Endothelial cell of umbilical vein (primary cell): ENCODE results near the gene TSPAN5. TPM values are rescaled to one million over a fixed set of nuclear protein-coding genes. Genes with fewer than 3 reads are reported as not detected.

Experiments
- BruUV-seq: library from RNA; stranded (reverse); fragments of 400-500 nt; replicated peaks from 2 replicates; lab custom pipeline; 2021; lab: Mats Ljungman, UMichigan
- CTCF ChIA-PET: fragments of 300-600, 350-600 bp; sonication (Branson Sonifier 250); formaldehyde crosslinking; loops from one replicate; lab custom pipeline; 2021; ENCODE audit warnings: antibody characterized with exemption, inconsistent platforms; lab: Charles Lee
- POLR2A ChIA-PET: fragments of 300-600, 350-600 bp; sonication (Branson Sonifier 250); formaldehyde crosslinking; loops from one replicate; lab custom pipeline; 2021; ENCODE audit warnings: antibody characterized with exemption, inconsistent platforms; lab: Charles Lee
- DNase-seq: peaks from one replicate; pipeline ENCODE4 v3.0.0-alpha.2; 2011; ENCODE audit warnings: low read depth, low spot score
- FAIRE-seq: peaks from 2 replicates; lab custom pipeline; 2011; peaks lifted over from hg19 to GRCh38; lab: Jason Lieb, UNC
- H2AFZ ChIP-seq: 2 replicates; pipeline ENCODE4 v1.6.0; 2012; ENCODE audit warnings: low read depth, low read length, control low read depth, inconsistent platforms
- H3K27ac ChIP-seq: 2 replicates; pipeline ENCODE4 v1.5.1; 2011; ENCODE audit warnings: low read depth, mild to moderate bottlenecking, control low read depth, low read length, moderate library complexity; ENCODE audit not compliant: insufficient read depth
- H3K27me3 ChIP-seq, 2 experiments: 2 replicates each; pipeline versions ENCODE4 v1.6.0 to v1.6.1; 2011; ENCODE audit warnings: low read length in 2 of 2, mixed read lengths in 1 of 2; ENCODE audit not compliant: control insufficient read depth in 2 of 2, insufficient read depth in 2 of 2
- H3K36me3 ChIP-seq, 2 experiments: 2 replicates in 1 of 2; 3 replicates in 1 of 2; pipeline ENCODE4 v1.5.1; 2011; ENCODE audit warnings: low read length in 2 of 2, mild to moderate bottlenecking in 1 of 2, moderate library complexity in 1 of 2; ENCODE audit not compliant: control insufficient read depth in 2 of 2, insufficient read depth in 2 of 2; ENCODE audit errors: extremely low read depth in 1 of 2
- H3K4me1 ChIP-seq: 3 replicates; pipeline ENCODE4 v1.5.1; 2011; ENCODE audit warnings: mild to moderate bottlenecking, low read length; ENCODE audit not compliant: control insufficient read depth, insufficient read depth; ENCODE audit errors: extremely low read depth
- H3K4me2 ChIP-seq: 2 replicates; pipeline ENCODE4 v1.6.1; 2011; ENCODE audit warnings: low read length, control low read depth, mixed read lengths; ENCODE audit not compliant: insufficient read depth
- H3K4me3 ChIP-seq, 3 experiments: fragments of 200-600 bp in 1 of 3; sonication (generic), shearing (Covaris generic) in 1 of 3; replicated peaks in 1 of 3; 2 replicates each; pipeline ENCODE4 v1.5.1; 2011 to 2016; ENCODE audit warnings: control low read depth in 3 of 3, low read length in 3 of 3, mild to moderate bottlenecking in 2 of 3, inconsistent platforms in 1 of 3, low read depth in 1 of 3, moderate library complexity in 1 of 3; ENCODE audit not compliant: insufficient read depth in 1 of 3
- H3K79me2 ChIP-seq: 2 replicates; pipeline ENCODE4 v1.6.0; 2012; ENCODE audit warnings: low read length, inconsistent platforms; ENCODE audit not compliant: control insufficient read depth, insufficient read depth
- H3K9ac ChIP-seq: replicated peaks from 2 replicates; pipeline ENCODE3; 2011; ENCODE audit warnings: low read length, control low read depth; ENCODE audit not compliant: insufficient read depth; ENCODE audit errors: extremely low read depth
- H3K9me1 ChIP-seq: replicated peaks from 3 replicates; pipeline ENCODE4 v1.6.0; 2011; ENCODE audit warnings: mild to moderate bottlenecking, low read length; ENCODE audit not compliant: control insufficient read depth, insufficient read depth; ENCODE audit errors: extremely low read depth
- H3K9me3 ChIP-seq: replicated peaks from 2 replicates; pipeline ENCODE4 v1.5.1; 2012; ENCODE audit warnings: low read length, inconsistent platforms; ENCODE audit not compliant: control insufficient read depth, insufficient read depth
- H4K20me1 ChIP-seq: replicated peaks from 2 replicates; pipeline ENCODE3; 2011; ENCODE audit warnings: mild to moderate bottlenecking, low read length; ENCODE audit not compliant: control insufficient read depth, insufficient read depth; ENCODE audit errors: extremely low read depth
- CTCF ChIP-seq, 2 donors: IDR thresholded peaks; 1 replicate in 1 of 2; 2 replicates in 1 of 2; pipeline ENCODE4 v1.5.1; 2011; ENCODE audit warnings: low read length in 2 of 2, mild to moderate bottlenecking in 2 of 2, moderate library complexity in 2 of 2, control low read depth in 1 of 2, inconsistent platforms in 1 of 2, low read depth in 1 of 2; ENCODE audit not compliant: insufficient read depth in 1 of 2; ENCODE audit errors: extremely low read depth in 1 of 2
- EZH2 ChIP-seq: IDR thresholded peaks from 2 replicates; pipeline ENCODE4 v1.6.1; 2012; ENCODE audit warnings: borderline replicate concordance, low read depth, mild to moderate bottlenecking, moderate library complexity, low read length, inconsistent platforms; ENCODE audit not compliant: severe bottlenecking
- FOS ChIP-seq: IDR thresholded peaks from 2 replicates; pipeline ENCODE4 v1.6.1; 2011; ENCODE audit warnings: mild to moderate bottlenecking, low read length, moderate library complexity, borderline replicate concordance; ENCODE audit not compliant: insufficient read depth
- GATA2 ChIP-seq: IDR thresholded peaks from 2 replicates; pipeline ENCODE4 v1.7.0; 2011; ENCODE audit warnings: low read depth, mild to moderate bottlenecking, moderate library complexity, mixed read lengths, low read length; ENCODE audit not compliant: insufficient read length, insufficient read depth
- JUN ChIP-seq: IDR thresholded peaks from 2 replicates; pipeline ENCODE4 v1.6.1; 2011; ENCODE audit warnings: borderline replicate concordance, low read depth; ENCODE audit not compliant: insufficient read length, insufficient read depth
- MYC ChIP-seq: IDR thresholded peaks from one replicate; pipeline ENCODE4 v1.6.1; 2011; ENCODE audit warnings: mild to moderate bottlenecking, low read depth, low read length
- POLR2A ChIP-seq: IDR thresholded peaks from 2 replicates; pipeline ENCODE4 v1.6.1; 2012; ENCODE audit warnings: low read depth, mild to moderate bottlenecking, control low read depth, low read length
- POLR2AphosphoS5 ChIP-seq: IDR thresholded peaks from 2 replicates; pipeline ENCODE4 v1.6.1; 2012; ENCODE audit warnings: low read depth, mild to moderate bottlenecking, control low read depth, low read length, moderate library complexity; ENCODE audit not compliant: insufficient read depth
- dilution Hi-C: fragments of 300-500 bp; cut with MboI; formaldehyde crosslinking; loops from one replicate; pipeline ENCODE4 v1.15.0; 2019; ENCODE audit warnings: low sequenced_read_pairs; ENCODE audit not compliant: extremely low pct_ligation_motif_present
- intact Hi-C: fragments of 100-400 bp; cut with micrococcal nuclease; formaldehyde crosslinking; loops from one replicate; pipeline ENCODE4 v1.10.0; 2022
- polyA plus RNA-seq, 4 experiments: library from polyadenylated mRNA; depleted of rRNA in 3 of 4; stranded (reverse) in 3 of 4; unstranded in 1 of 4; fragments of >200 nt; gene quantifications; 2 replicates each; pipeline versions ENCODE4 v1.2.1 to v1.2.3, GENCODE V29; 2011 to 2012; ENCODE audit warnings: missing spikeins in 1 of 4
- total RNA-seq: library from RNA; stranded (reverse); gene quantifications from 2 replicates; pipeline ENCODE4 v1.2.3, GENCODE V29; 2021
- TF ChIP-seq, protein P1 (sequence below): IDR thresholded peaks from 2 replicates; pipeline ENCODE4 v1.6.1; 2011; ENCODE audit not compliant: insufficient read depth, insufficient read length

TSPAN5 gene
- total and polyA plus RNA-seq, 2 donors (not counting 3 experiments of a cell fraction or from before 2014, with no cell fraction given), result 45.1 to 50.2 TPM

GRCh38 chr4:98447648-98448047 lies 210.8 kb downstream of the TSPAN5 start:
- H3K9me3 ChIP-seq, result no peaks in the 10 kb centered on the region
- H3K9ac ChIP-seq, result no peak overlapping the region
- H3K4me3 ChIP-seq, result no peak overlapping the region
- peaks cover 0 to 3% of the 10 kb centered on the region in 2 experiments for H3K36me3 ChIP-seq
- intact Hi-C loops (no loop called here), dilution Hi-C loops (no loop called here)
- H3K4me1 ChIP-seq, result no peaks in the 10 kb centered on the region
- H3K4me2 ChIP-seq, result no peak overlapping the region
- no peaks in the 10 kb centered on the region for H3K27me3 ChIP-seq
- TF ChIP-seq POLR2AphosphoS5 (no peak), GATA2 (no peak), FOS (no peak), MYC (no peak), JUN (no peak), EZH2 (no peak), CTCF (IDR thresholded peaks at IDR 0.05; ENCODE audit: extremely low read depth in 1 of 2, insufficient read depth in 1 of 2, low read depth in 1 of 2, low read length in 2 of 2) (no peak), POLR2A (no peak)
- TF ChIP-seq, protein P1, sequence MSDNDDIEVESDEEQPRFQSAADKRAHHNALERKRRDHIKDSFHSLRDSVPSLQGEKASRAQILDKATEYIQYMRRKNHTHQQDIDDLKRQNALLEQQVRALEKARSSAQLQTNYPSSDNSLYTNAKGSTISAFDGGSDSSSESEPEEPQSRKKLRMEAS, result no peak
- no peaks in the 10 kb centered on the region for H3K9me1 ChIP-seq
- no peak for FAIRE-seq
- no TSS peak for BruUV-seq
- no peak overlapping the region for H3K27ac ChIP-seq
- no peaks in the 10 kb centered on the region for H3K79me2 ChIP-seq
- ChIA-PET CTCF (no interaction called here), POLR2A (no interaction called here)
- H2AFZ ChIP-seq, result no peak overlapping the region
- DNase-seq, result no peak
- H4K20me1 ChIP-seq, result no peaks in the 10 kb centered on the region
